Umbilical cord (tissue), 2 donors: ENCODE data around the gene PLA2G3. TPM values are rescaled to one million over a fixed set of nuclear protein-coding genes. Genes with fewer than 3 reads are reported as not detected.
A peak's percentile ranks its signal among the peaks of the same experiment; 100 is the strongest.
"Not testable (repeated sequence)": the region's sequence is repeated elsewhere in the genome, so short reads cannot be mapped to it uniquely, and the experiment has no call there.

Experiments
- DNase-seq: peaks from one replicate; pipeline ENCODE4 v3.0.0-alpha.2; 2015; ENCODE audit warnings: low spot score
- total RNA-seq: library from RNA; depleted of rRNA; stranded (reverse); fragments of >200 nt; gene quantifications from one replicate; pipeline ENCODE4 v1.2.3, GENCODE V29; 2014; ENCODE audit warnings: low replicate concordance; ENCODE audit not compliant: insufficient read depth

Gene PLA2G3
- total RNA-seq, 1 donor from 2014 or later: 0.24 TPM

- no peak for DNase-seq
Measured at GRCh38 chr22:31099841-31100761, 40.2 kb downstream of the PLA2G3 start.

DNA sequence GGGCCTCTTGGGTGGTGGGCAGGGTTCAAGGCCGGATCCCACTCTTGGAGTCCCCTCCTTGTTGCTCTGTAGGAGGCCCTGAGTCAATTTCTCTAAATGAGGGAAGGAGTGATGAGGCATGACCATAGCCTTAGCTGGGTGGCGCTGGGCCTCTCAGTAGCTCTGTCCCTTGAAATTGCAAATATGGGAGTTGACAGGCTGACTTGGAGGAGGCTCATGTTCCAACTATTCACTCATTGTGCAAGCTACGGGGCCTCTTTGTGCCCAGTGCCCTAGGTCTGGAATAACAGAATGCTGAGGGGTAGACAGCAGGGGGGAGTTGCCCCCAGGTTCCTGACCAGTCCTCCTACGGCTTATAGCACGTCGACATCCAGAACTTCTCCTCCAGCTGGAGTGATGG, 40.9 kb downstream of the PLA2G3 start:
- no peak for DNase-seq

DNA sequence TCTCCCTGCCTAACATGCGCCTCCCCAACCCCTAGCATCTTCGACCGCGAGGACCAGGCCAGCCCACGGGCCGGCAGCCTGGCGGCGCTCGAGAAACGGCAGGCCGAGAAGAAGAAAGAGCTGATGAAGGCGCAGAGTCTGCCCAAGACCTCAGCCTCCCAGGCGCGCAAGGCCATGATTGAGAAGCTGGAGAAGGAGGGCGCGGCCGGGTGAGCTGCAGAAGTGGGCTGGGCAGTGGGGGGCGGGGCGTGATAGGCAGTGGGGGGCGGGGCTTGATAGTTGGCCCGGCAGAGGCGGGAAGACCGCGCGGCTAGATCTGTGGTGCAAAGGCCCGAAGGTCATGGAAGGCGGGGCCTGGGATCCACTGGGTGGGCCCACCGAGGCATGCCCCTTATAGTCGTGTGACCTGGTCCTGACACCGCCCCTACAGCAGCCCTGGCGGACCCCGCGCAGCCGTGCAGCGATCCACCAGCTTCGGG, 41.6 kb downstream of the PLA2G3 start:
- DNase-seq: no peak

GRCh38 chr22:31097941-31098631, 42.2 kb downstream of the PLA2G3 start:
- DNase-seq: no peak

GRCh38 chr22:31097539-31097938, 42.8 kb downstream of the PLA2G3 start:
- DNase-seq: not testable (repeated sequence)

DNA sequence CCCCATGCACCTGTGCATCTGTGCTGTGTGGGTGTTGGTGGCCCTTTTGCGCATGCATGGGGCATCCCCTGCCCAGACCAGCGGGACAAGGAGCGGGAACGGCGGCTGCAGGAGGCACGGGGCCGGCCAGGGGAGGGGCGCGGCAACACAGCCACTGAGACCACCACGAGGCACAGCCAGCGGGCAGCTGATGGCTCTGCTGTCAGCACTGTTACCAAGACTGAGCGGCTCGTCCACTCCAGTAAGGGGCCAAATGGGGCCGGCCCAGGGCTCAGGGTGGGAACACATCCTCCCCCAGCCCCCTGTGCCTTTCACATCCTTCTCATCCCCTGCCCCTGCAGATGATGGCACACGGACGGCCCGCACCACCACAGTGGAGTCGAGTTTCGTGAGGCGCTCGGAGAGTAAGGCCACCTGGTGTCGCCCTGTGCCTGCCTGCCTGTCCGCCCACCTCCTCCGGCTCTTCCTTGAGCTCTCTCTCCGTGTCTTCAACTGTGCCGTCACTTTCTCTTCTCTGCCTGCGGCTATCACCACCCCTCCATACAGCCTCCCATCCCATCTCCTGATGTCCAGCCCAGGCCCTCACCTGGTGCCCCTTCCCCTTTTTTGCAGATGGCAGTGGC, 43.5 kb downstream of the PLA2G3 start:
- DNase-seq: no peak

DNA sequence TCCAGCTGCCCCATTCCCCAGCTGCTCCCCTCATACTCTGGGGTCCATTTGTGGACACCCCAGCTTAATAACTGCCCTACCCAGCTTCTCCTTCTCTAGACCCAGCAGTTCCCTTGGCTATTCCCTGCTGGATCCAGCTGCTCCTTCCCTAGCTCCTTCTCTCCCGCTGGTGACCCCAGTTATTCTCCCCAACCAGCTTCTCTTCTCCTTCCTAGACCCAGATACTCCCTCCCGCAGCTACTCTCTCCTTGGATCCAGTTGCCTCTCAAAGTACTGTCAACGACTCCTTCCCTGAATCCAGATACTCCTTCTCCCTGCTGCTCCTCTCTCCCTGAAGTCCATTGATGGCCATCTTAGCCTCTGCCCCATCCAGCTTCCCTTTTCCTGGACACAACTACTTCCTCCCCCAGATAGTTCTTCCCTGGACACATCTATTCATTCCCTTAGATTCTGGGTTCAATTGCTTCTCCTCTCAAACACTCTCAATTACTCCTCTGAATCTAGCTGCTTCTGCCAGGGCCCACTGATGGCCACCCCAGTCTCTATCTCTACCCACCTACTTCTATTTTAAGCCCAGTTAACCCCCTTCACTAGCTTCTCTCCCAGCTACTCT, 44.6 kb downstream of the PLA2G3 start:
- DNase-seq: no peak

DNA sequence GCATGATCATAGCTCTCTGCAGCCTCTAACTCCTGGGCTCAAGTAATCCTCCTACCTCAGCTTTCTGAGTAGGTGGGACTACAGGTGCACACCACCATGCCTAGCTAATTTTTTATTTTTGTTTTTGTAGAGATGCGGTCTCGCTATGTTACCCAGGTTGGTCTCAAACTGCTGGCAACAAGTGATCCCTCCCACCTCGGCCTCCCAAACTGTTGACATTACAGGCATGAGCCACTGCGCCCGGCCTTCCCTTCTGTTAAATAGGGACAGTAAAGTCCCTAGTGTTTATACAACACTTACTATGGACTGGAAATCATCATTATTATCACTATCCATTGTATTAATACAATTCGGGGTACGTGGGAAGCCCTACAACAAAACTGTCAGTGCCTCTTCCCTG, 45.6 kb downstream of the PLA2G3 start:
- DNase-seq: no peak

DNA sequence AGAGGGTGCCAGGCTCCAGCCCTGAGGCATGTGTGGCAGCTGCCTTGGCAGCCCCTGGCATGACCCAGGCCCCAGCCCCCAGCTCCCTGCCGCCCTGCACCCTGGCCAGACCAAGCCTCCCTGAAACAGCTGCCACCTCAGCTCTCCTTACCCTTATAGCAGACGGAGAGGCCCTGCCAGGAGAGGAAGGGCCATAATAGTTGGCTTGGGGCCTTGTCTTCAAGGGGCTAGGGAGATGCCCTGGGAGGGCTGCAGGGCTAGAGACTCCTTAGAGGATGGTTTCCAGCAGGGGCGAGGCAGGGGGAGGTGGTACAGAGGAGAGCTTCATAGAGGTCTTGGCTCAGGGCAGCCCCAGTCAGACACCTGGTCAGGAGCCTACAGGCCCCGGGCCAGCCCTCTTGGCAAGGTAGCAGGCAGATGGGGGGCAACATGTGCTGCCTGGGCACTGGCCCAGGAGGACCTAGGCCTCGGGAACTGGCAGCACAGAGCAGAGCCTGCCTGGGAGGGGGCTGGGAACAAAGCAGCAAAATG, 46.2 kb downstream of the PLA2G3 start:
- no peak for DNase-seq

GRCh38 chr22:31093086-31093850, 47.0 kb downstream of the PLA2G3 start:
- DNase-seq: no peak

DNA sequence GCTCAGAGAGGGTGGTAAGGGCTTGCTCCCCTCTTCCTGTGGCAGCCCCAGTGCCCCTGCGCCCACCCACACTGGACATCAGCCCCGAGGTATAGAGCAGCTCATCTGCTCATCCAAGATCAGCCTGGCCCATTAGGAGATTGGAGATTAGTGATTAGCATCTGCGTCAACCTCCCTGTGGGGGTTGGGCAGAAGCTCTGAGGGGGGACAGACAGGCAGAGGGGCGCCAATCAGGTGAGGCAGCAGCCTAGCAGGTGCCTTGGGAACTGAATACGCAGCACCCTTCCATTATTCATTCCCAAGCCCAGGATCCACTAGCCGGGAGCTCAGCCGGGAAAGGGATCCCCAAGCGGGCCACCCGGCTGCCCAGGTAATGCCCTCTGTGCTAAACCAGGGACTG, 48.1 kb downstream of the PLA2G3 start:
- DNase-seq: no peak

- DNase-seq: no peak
Measured at GRCh38 chr22:31091106-31091975, 49.0 kb downstream of the PLA2G3 start.

DNA sequence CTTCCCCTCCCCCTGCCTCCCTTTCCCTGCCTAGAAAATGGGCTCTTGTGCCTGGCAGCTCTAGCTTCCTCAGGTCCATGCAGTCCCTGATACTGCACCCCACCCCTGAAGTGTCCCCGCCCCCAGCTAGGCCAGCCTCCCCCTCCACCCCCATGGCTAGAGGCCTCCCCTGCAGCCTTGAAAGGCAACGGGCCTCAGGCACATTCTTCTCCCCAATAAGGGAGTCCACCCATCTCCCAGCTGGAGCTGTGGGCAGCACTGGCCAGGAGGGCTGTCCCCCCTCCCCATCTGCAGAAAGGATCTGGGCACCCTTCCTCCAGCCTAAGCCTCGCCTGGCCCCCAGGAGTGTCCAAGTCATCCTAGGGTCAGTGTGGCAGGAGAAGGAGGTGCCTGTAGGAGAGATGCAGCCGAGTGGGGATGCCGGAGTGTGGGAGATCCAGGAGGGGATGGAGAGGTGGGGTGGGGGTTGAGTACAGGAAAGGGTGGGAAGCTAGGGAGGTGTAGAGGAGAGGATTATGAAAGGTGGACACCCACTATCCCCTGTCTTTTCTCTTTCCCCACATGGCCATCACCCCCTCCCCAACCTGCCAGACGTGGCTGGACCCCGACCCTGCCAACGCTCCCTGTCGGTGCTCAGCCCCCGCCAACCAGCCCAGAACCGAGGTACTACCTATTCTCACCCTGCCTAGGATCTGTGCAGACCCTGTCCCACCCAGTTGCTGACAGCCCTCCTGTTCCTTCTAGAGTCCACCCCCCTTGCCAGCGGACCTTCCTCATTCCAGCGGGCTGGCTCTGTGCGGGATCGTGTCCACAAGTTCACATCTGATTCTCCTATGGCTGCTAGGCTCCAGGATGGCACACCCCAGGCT, 49.9 kb downstream of the PLA2G3 start:
- DNase-seq: peak; percentile 32

- DNase-seq: no peak
Measured at GRCh38 chr22:31089160-31090100, 50.9 kb downstream of the PLA2G3 start.

DNA sequence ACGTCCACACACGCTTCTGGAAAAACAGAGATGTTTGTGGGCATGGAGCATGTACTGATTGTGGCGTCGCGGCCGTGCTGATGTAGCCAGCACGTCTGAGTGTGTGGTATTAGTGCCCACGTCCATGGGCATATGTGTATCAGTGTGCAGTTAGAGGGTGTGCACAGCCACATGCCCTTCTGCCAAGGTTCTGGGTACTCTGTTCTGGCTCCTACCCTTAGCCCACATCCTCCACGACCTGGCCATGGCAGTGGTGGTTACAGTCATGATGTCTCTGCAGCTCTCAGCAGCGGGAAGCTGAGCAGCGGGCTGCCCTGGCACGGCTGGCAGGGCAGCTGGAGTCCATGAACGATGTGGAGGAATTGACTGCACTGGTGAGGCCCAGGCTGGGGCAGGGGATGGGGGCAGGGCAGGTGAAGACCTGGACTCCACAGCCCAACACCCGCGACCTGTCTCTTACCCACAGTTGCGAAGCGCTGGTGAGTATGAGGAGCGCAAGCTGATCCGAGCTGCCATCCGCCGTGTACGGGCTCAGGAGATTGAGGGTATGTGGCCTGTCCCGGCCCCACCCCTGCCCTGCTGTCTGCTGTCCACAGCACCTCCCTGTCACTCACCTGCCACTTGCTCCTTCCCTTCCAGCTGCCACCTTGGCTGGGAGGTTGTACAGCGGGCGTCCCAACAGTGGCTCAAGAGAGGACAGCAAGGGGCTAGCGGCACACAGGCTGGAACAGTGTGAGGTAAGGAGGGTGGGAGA, 51.9 kb downstream of the PLA2G3 start:
- no peak for DNase-seq

- DNase-seq: no peak
Measured at GRCh38 chr22:31087744-31088215, 52.5 kb downstream of the PLA2G3 start.
